ENCODE measurements around the gene DRC1.
A peak's percentile ranks its signal among the peaks of the same experiment; 100 is the strongest.
"Not testable (repeated sequence)": the region's sequence is repeated elsewhere in the genome, so short reads cannot be mapped to it uniquely, and the experiment has no call there.

The DRC1 gene

GRCh38 chr2:26465266-26465925 is 63.7 kb downstream of the DRC1 start:
- DNase-seq: no peak

GRCh38 chr2:26465981-26466471 is 64.3 kb downstream of the DRC1 start:
- no peak for DNase-seq

GRCh38 chr2:26466662-26467310 is 65.1 kb downstream of the DRC1 start:
- no peak for DNase-seq

- not testable (repeated sequence) for DNase-seq
These were observed 66.8 kb downstream of the DRC1 start for GRCh38 chr2:26468544-26468943.

- DNase-seq: peak; percentile 77
These were observed 67.5 kb downstream of the DRC1 start for GRCh38 chr2:26469092-26469710.

- no peak for DNase-seq
These were observed 68.2 kb downstream of the DRC1 start for GRCh38 chr2:26469955-26470354.

- no peak for DNase-seq
These were observed 69.0 kb downstream of the DRC1 start for GRCh38 chr2:26470601-26471260.

- no peak for DNase-seq
These were observed 69.6 kb downstream of the DRC1 start for GRCh38 chr2:26471289-26471688.

- peak; percentile 21 for DNase-seq
These were observed 70.3 kb downstream of the DRC1 start for GRCh38 chr2:26471766-26472706.

- no peak for DNase-seq
These were observed 71.3 kb downstream of the DRC1 start for GRCh38 chr2:26472821-26473655.

GRCh38 chr2:26473796-26474195 is 72.1 kb downstream of the DRC1 start:
- no peak for DNase-seq

- DNase-seq: no peak
These were observed 72.6 kb downstream of the DRC1 start for GRCh38 chr2:26474261-26474785.

- no peak for DNase-seq
These were observed 73.3 kb downstream of the DRC1 start for GRCh38 chr2:26475037-26475436.

GRCh38 chr2:26475832-26476501 is 74.2 kb downstream of the DRC1 start:
- no peak for DNase-seq

- no peak for DNase-seq
These were observed 75.6 kb downstream of the DRC1 start for GRCh38 chr2:26477126-26477910.

GRCh38 chr2:26477911-26478253 is 76.2 kb downstream of the DRC1 start, which contains the start of gene OTOF:
OTOF (minus strand) TSS chr2:26478124.
- DNase-seq: no peak

- no peak for DNase-seq
These were observed 76.6 kb downstream of the DRC1 start for GRCh38 chr2:26478366-26478765.

- no peak for DNase-seq
These were observed 77.5 kb downstream of the DRC1 start for GRCh38 chr2:26479131-26479788.
